Cerebellar cortex (tissue), 1 donor: Measurements from ENCODE around the gene OPA3.
"Not testable (repeated sequence)": the region's sequence is repeated elsewhere in the genome, so short reads cannot be mapped to it uniquely, and the experiment has no call there.

Experiments used
- DNase-seq: peaks from one replicate; pipeline ENCODE4 v3.0.0-alpha.2; 2015; ENCODE audit warnings: low spot score

OPA3 gene

DNA sequence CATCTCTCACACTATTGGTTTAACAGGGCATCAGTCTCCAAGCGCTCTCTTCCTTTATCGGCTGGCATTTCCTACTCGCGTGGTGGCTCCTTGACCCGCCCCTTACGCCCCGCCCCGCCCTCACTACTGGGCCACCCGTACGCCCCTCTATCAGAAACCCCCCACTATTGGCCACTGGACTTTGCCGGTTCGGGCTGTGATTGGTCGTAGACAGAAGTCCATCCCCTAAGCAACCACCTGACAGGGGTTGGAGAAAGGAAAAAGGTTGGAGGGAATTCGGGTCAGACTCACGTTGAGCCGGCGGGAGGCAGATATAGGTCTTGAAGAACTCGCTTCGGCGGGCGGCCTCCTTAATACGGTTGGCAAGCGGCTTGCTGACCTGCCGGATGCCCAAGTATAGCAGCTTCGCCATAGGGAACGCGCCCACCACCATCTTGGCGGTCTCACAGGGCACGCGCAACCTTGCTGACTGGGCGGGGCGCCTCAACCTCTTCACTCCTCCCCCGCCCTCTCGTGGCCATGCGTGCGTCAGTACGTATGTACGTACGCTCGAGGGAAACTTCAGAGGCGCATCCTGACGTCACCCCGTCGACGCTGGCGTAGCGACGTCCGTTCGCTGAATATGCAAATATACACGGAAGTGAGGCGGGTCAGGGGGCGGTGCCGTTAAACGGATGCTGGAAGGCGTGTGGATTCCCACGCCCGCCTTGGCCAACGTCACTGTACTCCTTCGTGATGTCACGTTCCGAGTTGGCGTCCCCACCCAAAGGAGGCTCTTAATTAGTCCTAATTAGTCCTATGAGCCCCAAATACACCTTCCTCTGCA lies at the start of gene OPA3:
Gene OPA3 (minus strand): TSS at position 471 of the 826 bp plus-strand sequence. CDS start 38 bp downstream, at position 433.
- peak; percentile 100 for DNase-seq

GRCh38 chr19:45632468-45633196 lies 48.0 kb upstream of the OPA3 start:
- peak; percentile 25 for DNase-seq

- no peak for DNase-seq
Measured at GRCh38 chr19:45630463-45630862, 45.9 kb upstream of the OPA3 start.

GRCh38 chr19:45629704-45630103 lies 45.1 kb upstream of the OPA3 start:
- DNase-seq = no peak

DNA sequence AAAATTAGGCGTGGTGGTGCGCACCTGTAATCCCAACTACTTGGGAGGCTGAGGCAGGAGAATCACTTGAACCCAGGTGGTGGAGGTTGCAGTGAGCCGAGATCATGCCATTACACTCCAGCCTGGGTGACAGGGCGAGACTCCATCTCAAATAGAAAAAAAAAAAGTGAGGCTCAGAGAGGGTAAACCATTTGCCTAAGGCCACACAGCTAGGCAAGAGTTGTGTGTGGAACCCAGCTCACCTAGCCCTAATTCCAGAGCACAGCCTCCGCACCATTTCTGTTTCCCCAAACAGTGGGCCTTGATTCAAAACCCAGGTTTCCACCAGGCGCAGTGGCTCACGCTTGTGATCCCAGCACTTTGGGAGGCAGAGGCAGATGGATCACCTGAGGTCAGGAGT lies 43.6 kb upstream of the OPA3 start:
- not testable (repeated sequence) for DNase-seq

GRCh38 chr19:45623984-45624383 lies 39.4 kb upstream of the OPA3 start:
- DNase-seq = no peak

DNA sequence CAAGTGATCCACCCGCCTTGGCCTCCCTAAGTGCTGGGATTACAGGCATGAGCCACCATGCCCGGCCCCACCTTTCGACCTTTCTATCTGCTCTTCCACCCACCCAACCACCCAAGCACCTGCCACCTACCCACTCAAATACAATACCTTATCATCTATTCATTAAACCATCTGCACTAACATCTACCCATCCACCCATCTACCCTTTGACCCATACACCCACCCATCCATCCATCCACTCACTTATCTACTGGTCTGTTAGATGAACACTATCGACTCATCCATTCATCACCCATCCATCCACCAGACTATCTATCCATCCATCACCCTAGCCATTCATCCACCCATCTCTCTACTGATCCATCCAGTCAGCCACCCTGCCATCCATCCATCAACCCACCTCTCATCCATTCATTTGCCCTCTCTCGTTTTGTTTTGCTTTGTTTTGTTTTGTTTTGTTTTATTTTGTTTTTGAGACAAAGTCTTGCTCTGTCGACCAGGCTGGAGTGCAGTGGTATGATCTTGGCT lies 37.4 kb upstream of the OPA3 start:
- no peak for DNase-seq

GRCh38 chr19:45621389-45621788 lies 36.8 kb upstream of the OPA3 start:
- no peak for DNase-seq

- DNase-seq = no peak
Measured at GRCh38 chr19:45616704-45617017, 32.1 kb upstream of the OPA3 start.

DNA sequence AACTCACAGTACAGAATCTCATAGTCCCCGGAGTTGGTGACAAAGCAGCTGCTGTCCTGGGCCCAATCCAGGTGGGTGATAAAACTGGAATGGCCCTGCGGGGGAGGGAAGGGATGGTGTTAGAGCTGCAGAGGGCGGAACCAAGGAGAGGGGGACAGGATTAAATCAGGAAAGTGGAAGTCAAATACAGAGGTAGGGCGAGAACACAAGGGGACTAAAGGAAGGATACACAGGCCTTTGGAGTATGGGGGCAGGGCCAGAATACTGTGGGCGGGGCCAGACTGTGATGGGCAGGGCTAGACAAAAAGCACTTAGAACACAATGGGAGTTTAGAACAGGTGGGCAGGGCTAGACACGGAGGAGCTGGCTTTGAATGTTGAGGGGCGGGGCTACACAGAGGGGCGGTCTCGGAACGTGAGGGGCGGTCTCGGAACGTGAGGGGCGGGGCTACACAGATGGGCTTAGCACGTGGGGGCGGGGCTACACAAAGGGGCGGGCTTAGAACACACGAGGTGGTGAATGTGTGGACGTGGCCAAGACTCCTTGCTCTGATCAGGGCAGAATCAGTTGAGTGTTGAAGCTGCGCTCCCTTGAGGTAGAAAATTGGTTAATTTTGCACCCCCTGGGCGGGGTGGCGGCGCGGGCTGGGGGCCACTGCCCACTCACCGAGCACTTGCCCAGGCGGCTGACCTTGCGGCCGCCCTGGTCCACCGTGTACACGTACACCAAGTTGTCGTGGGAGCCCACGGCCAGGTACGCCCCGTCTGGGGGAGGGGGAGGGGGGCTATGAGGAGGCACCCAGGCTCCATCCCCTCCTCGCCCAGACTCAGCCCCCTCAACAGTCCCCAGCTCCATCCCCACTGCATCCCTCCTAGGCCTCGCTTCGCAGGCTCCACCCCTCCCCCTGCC lies 31.4 kb upstream of the OPA3 start:
- peak; percentile 84 for DNase-seq

- not testable (repeated sequence) for DNase-seq
Measured at GRCh38 chr19:45615056-45615455, 30.5 kb upstream of the OPA3 start.

GRCh38 chr19:45613926-45614725 lies 29.5 kb upstream of the OPA3 start:
- DNase-seq = no peak

GRCh38 chr19:45608948-45609347 lies 24.3 kb upstream of the OPA3 start:
- DNase-seq = no peak

DNA sequence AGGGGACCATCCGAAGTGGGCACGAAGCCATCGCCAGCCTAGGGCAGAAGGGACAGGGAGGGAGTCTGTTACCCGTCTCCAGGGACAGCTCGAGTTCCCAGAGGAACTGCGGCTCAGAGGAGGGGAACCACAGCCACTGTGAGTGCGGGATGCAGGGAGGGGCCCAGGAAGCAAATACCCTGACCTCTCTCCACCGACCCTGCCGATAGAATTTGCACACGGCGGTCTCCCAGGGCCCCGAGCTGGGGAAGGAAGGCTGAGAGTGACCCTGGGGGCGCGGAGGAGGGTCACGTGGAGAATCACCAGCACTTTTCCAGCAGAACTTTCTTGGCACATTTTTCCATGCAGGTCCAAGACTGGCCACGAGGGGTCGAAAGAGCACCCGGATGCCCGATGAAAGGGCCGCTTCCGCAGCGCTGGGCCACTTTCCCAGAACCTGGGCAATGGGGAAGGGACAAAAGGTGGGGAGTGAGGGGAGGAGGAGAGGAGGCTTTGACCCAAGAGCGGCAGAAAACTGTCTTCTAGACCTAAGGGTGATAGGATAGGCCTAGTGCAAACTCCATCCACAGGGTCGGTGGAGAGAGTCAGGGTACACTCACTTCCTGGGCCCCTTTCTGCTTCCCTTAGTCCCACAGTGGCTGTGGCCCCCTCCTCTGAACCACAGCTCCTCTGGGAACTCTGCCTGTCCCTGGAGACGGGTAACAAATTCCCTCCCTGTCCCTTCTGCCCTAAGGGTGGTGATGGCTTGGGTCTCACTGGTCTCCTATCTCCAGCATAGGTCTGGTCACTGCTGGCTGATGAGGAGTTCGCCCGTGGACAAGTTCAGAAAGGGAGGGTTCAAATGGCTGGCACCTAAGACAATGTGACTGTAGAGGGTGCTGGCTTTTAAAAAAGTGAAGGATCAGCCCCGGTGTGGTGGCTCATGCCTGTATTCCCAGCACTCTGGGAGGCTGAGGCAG lies 22.7 kb upstream of the OPA3 start:
- peak; percentile 72 for DNase-seq

DNA sequence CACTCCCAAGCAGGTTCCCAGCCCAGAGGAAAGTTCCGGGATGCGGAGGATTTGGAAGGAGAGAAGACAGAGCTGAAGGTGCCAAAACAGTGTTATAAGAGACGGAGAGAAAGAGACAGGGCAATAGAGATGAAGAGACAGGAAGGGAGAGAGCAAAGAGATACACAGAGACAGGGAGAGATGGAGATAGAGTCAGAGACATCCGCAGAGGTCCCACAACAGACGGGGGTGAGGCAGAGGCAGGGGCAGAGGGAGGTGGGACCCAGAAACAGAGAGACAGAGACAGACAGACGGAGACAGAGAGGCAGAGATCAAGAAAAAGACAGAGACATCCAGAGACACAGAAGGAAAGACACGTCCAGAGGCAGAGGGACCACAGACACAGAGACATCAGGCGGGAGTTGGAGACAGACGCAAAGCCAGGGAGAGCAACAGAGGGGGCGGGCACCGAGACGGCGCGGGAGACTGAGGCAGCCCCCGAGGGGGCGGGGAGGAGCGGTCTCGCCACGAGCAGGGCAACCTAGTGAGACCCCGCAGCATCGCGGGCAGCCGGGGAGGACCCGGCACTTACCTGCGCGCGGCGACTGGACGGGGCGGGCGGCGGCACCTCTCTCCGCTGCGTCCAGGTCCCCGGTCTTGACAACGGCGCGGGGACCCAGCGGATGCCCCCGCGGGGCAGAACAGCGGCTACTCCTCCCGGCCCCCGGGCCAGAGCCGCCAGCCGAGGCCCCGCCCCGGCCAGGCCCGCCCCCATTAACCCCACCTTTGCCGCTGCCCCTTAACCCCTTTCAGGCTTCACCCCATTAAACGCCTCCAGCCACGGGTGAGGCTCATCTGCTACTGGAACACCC lies 17.1 kb upstream of the OPA3 start, which contains the start of gene GPR4:
Gene GPR4 (minus strand): TSS at position 689 of the 851 bp plus-strand sequence. CDS start 10,346 bp downstream, outside the sequence.
- no peak for DNase-seq

- no peak for DNase-seq
Measured at GRCh38 chr19:45601115-45601514, 16.5 kb upstream of the OPA3 start.

DNA sequence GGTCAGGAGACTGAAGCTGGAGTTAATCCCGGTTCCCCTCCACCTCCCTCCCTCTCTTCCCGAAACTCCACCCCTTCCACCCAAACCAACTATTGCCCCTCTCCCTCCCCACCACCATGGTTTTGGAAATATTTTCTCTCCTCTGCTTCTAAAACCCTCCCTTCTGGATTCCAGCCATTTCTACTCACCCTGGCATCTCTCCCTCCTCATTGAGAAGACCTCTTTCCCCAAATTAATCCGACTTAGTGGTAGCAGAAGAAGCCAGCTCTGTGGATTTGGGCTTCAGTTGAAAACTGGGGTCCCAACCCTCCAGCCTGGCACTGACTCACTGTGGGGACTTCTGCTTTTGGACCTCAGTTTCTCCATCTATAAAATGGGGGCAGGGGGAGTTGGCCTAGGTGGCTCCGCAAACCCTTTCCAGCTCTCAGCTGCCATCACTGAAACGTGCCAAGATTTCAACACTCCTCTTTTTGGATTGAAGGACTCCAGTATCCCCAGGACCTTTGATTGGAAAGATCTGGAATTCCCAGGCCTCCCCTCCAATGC lies 15.8 kb upstream of the OPA3 start:
- DNase-seq = no peak

GRCh38 chr19:45599286-45599685 lies 14.7 kb upstream of the OPA3 start:
- DNase-seq = no peak
